Measurements from ENCODE around the gene TRRAP.

- TF ChIP-seq CTCF (IDR thresholded peaks at IDR 0.05) (no peak), POLR2A (IDR thresholded peaks at IDR 0.05) (no peak)
Measured at GRCh38 chr7:98860071-98860470, 18.3 kb upstream of the TRRAP start.

Measured in esophagus squamous epithelium (tissue), 4 donors.